ENCODE measurements around the gene ARID1B. TPM values are rescaled to one million over a fixed set of nuclear protein-coding genes. Genes with fewer than 3 reads are reported as not detected.
A peak's percentile ranks its signal among the peaks of the same experiment; 100 is the strongest.

The ARID1B gene
- total and polyA plus RNA-seq, 2 experiments from 2014 or later: 32.9 to 67.0 TPM

DNA sequence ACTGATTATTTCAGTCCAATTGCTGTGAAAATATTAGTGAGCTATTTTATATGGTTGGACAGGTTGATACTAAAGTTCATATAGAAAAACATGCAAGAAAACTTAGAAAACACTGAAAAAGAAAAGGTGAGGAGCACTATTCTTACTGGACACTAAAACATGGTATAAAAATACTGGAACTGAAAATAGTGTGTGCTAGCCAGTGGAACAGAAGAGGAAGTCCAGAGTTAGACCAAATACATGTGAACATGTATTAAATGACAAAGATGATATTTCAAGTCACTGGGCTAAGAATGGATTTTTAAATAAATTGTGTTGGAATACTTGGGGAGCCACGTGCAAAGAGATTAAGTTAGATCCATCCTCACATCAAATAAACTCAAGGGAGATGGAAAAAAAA, 327.6 kb downstream of the ARID1B start:
- Histone ChIP-seq H3K27me3 (no peaks in the 10 kb centered on the region), H3K4me3 (no peak overlapping the region), H3K4me1 (ENCODE audit: insufficient read depth) (peaks cover 14% of the 10 kb centered on the region), H3K9me3 (ENCODE audit: low read depth) (no peaks in the 10 kb centered on the region), H3K9me2 (replicated peaks; ENCODE audit: insufficient read depth) (no peaks in the 10 kb centered on the region), H4K20me1 (ENCODE audit: insufficient read depth, poor library complexity, severe bottlenecking) (peaks cover 4% of the 10 kb centered on the region), H3K36me3 (replicated peaks; ENCODE audit: insufficient read depth, low read depth) (no peaks in the 10 kb centered on the region), H3K27ac (no peak overlapping the region), H3K4me2 (no peak overlapping the region), H3K79me2 (peaks cover 27% of the 10 kb centered on the region), H2AFZ (no peak overlapping the region)
- no peak for TF ChIP-seq EZH2phosphoT487 (IDR thresholded peaks at IDR 0.05; ENCODE audit: low read depth, severe bottlenecking, unreplicated experiment)
- TF ChIP-seq EZH2 (IDR thresholded peaks at IDR 0.05; ENCODE audit: borderline replicate concordance): no peak
- WGBS (ENCODE audit: low lambda C conversion rate, missing lambda C conversion rate): 81% methylated on average over 1 of the region's 1 CpG
- DNase-seq (ENCODE audit: low spot score): no peak

DNA sequence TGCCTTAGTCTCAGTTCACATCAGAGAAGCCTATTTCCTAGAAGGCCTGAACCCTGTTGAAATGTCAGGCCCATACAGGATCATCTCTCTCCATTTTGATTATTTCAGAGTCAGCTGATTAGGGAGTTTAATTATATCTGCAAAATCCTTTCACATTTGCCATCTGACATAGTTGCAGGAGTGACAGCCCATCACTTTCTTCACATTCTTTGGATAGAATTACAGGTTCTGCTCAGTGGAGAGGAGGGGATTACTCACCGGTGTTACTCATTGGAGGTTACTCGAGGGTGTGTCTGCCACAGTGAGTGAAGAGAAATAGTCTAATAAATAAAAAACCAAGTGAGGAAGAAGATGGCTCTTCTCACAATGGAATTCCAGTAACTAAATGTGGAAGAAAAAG, 329.3 kb downstream of the ARID1B start:
- no peak for TF ChIP-seq EZH2 (IDR thresholded peaks at IDR 0.05; ENCODE audit: borderline replicate concordance)
- no peak for TF ChIP-seq EZH2phosphoT487 (IDR thresholded peaks at IDR 0.05; ENCODE audit: low read depth, severe bottlenecking, unreplicated experiment)
- TF ChIP-seq, protein P1, sequence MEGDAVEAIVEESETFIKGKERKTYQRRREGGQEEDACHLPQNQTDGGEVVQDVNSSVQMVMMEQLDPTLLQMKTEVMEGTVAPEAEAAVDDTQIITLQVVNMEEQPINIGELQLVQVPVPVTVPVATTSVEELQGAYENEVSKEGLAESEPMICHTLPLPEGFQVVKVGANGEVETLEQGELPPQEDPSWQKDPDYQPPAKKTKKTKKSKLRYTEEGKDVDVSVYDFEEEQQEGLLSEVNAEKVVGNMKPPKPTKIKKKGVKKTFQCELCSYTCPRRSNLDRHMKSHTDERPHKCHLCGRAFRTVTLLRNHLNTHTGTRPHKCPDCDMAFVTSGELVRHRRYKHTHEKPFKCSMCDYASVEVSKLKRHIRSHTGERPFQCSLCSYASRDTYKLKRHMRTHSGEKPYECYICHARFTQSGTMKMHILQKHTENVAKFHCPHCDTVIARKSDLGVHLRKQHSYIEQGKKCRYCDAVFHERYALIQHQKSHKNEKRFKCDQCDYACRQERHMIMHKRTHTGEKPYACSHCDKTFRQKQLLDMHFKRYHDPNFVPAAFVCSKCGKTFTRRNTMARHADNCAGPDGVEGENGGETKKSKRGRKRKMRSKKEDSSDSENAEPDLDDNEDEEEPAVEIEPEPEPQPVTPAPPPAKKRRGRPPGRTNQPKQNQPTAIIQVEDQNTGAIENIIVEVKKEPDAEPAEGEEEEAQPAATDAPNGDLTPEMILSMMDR (IDR thresholded peaks at IDR 0.05; ENCODE audit: poor library complexity): no peak
- Histone ChIP-seq H3K79me2 (peaks cover 30% of the 10 kb centered on the region), H3K9me3 (ENCODE audit: low read depth) (no peaks in the 10 kb centered on the region), H3K27ac (peak overlapping the region; percentile 74), H3K4me2 (no peak overlapping the region), H3K4me1 (ENCODE audit: insufficient read depth) (peaks cover 14% of the 10 kb centered on the region), H3K27me3 (no peaks in the 10 kb centered on the region), H3K9me2 (replicated peaks; ENCODE audit: insufficient read depth) (no peaks in the 10 kb centered on the region), H3K36me3 (replicated peaks; ENCODE audit: insufficient read depth, low read depth) (no peaks in the 10 kb centered on the region), H2AFZ (no peak overlapping the region), H4K20me1 (ENCODE audit: insufficient read depth, poor library complexity, severe bottlenecking) (peaks cover 4% of the 10 kb centered on the region), H3K4me3 (no peak overlapping the region)
- no peak for DNase-seq (ENCODE audit: low spot score)
- 63% methylated on average over 2 of the region's 2 CpGs for WGBS (ENCODE audit: low lambda C conversion rate, missing lambda C conversion rate)

DNA sequence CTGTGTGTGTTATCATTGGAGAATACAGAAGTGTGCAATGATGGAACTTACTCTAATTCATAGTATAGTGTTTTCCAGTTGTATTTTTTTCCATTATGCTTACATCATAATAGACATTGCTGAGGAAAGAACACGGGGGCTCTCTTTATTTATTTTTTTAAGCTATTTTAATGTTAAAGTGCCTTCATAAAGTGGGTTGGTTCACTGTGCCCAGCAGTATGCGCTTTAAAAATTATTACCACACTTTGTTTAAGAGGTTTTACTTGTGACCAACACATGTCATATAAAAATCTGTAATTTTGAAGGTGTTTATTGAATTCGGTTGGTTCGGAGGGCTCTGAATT, 330.4 kb downstream of the ARID1B start:
- Histone ChIP-seq H3K9me3 (ENCODE audit: low read depth) (no peaks in the 10 kb centered on the region), H4K20me1 (ENCODE audit: insufficient read depth, poor library complexity, severe bottlenecking) (peaks cover 4% of the 10 kb centered on the region), H3K4me2 (peak overlapping the region; percentile 29), H3K9me2 (replicated peaks; ENCODE audit: insufficient read depth) (no peaks in the 10 kb centered on the region), H3K27me3 (no peaks in the 10 kb centered on the region), H3K4me1 (ENCODE audit: insufficient read depth) (peaks cover 14% of the 10 kb centered on the region), H3K4me3 (no peak overlapping the region), H3K79me2 (peaks cover 30% of the 10 kb centered on the region), H3K27ac (peak overlapping the region; percentile 74), H2AFZ (no peak overlapping the region), H3K36me3 (replicated peaks; ENCODE audit: insufficient read depth, low read depth) (no peaks in the 10 kb centered on the region)
- TF ChIP-seq, protein P1 (IDR thresholded peaks at IDR 0.05; ENCODE audit: poor library complexity): no peak
- no peak for TF ChIP-seq EZH2 (IDR thresholded peaks at IDR 0.05; ENCODE audit: borderline replicate concordance)
- no peak for TF ChIP-seq EZH2phosphoT487 (IDR thresholded peaks at IDR 0.05; ENCODE audit: low read depth, severe bottlenecking, unreplicated experiment)
- WGBS (ENCODE audit: low lambda C conversion rate, missing lambda C conversion rate): 58% methylated on average over 4 of the region's 4 CpGs
- no peak for DNase-seq (ENCODE audit: low spot score)

DNA sequence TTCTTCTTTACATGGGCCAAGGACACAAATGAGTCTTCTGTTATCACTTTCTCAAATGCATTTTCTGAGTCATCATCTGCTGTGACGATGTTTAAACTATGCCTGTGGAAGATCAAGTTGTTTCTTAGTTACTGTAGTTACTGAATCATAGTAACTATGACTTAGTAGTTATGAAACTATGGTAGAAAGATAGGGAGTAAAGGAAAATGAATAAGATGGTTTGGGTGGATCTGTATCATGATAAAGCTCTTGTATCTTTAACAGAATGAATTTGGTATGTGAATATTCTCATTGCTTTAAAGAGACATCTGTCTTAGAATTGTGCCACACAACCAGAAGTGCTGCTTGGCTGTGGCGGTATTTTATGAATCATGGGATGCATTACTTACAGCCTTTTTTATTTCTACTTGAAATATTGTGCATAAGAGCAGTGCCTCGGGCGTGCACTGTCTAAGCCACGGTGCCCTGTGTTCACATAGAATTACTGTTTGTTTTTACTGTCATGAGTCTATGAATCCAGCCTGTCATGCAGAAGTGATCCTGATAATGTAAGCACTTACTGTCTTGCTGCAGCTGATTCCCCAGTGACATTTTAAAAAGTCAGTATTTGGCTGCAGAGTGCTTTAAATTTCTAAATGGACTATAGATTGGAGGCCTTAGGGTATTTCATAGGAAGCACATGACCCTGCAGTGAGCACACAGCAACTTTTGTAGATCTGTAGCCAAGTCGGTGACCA, 330.9 kb downstream of the ARID1B start:
- Histone ChIP-seq H4K20me1 (ENCODE audit: insufficient read depth, poor library complexity, severe bottlenecking) (peaks cover 4% of the 10 kb centered on the region), H3K9me3 (ENCODE audit: low read depth) (no peaks in the 10 kb centered on the region), H3K79me2 (peaks cover 30% of the 10 kb centered on the region), H3K36me3 (replicated peaks; ENCODE audit: insufficient read depth, low read depth) (no peaks in the 10 kb centered on the region), H3K27me3 (no peaks in the 10 kb centered on the region), H3K4me1 (ENCODE audit: insufficient read depth) (peaks cover 14% of the 10 kb centered on the region), H3K27ac (peak overlapping the region; percentile 74), H3K4me3 (no peak overlapping the region), H3K9me2 (replicated peaks; ENCODE audit: insufficient read depth) (no peaks in the 10 kb centered on the region), H2AFZ (no peak overlapping the region), H3K4me2 (peak overlapping the region; percentile 55)
- 30% methylated on average over 6 of the region's 6 CpGs for WGBS (ENCODE audit: low lambda C conversion rate, missing lambda C conversion rate)
- DNase-seq (ENCODE audit: low spot score): peak; percentile 59
- TF ChIP-seq, protein P1 (IDR thresholded peaks at IDR 0.05; ENCODE audit: poor library complexity): no peak
- no peak for TF ChIP-seq EZH2phosphoT487 (IDR thresholded peaks at IDR 0.05; ENCODE audit: low read depth, severe bottlenecking, unreplicated experiment)
- TF ChIP-seq EZH2 (IDR thresholded peaks at IDR 0.05; ENCODE audit: borderline replicate concordance): no peak
